ENCODE measurements around the gene PTBP2. TPM values are rescaled to one million over a fixed set of nuclear protein-coding genes. Genes with fewer than 3 reads are reported as not detected.

Gene PTBP2
- total and polyA plus RNA-seq, 2 donors from 2014 or later = 10.5 to 32.8 TPM

- no peak for TF ChIP-seq CTCF (IDR thresholded peaks at IDR 0.05; ENCODE audit: borderline replicate concordance, extremely low read depth, insufficient read depth)
- no peak for DNase-seq
- intact Hi-C loops (cut with DNase I) = no loop called here
- H3K36me3 ChIP-seq (ENCODE audit: control insufficient read depth in 2 of 3, insufficient read depth in 3 of 3, low read length in 3 of 3) = no peaks in the 10 kb centered on the region
- no peaks in the 10 kb centered on the region for H3K27me3 ChIP-seq (ENCODE audit: control insufficient read depth, insufficient read depth, low read length)
- no peak overlapping the region for H3K4me3 ChIP-seq (ENCODE audit: low read length in 3 of 3)
- FAIRE-seq = no peak
- no peaks in the 10 kb centered on the region for H3K4me1 ChIP-seq (ENCODE audit: control insufficient read depth in 2 of 3, insufficient read depth in 2 of 3, low read depth in 1 of 3, low read length in 3 of 3)
- no peak overlapping the region for H3K9ac ChIP-seq (ENCODE audit: low read length in 3 of 3)
- no peak overlapping the region for H3K27ac ChIP-seq (ENCODE audit: low read depth in 2 of 2, low read length in 2 of 2)
- no peaks in the 10 kb centered on the region for H3K9me3 ChIP-seq (ENCODE audit: control insufficient read depth in 2 of 3, insufficient read depth in 1 of 3, low read length in 3 of 3)
Observed at GRCh38 chr1:96834986-96835385, 113.4 kb downstream of the PTBP2 start.

GRCh38 chr1:96837057-96837780 lies 115.6 kb downstream of the PTBP2 start:
- Histone ChIP-seq H3K27me3 (ENCODE audit: control insufficient read depth, insufficient read depth, low read length) (no peaks in the 10 kb centered on the region), H3K36me3 (ENCODE audit: control insufficient read depth in 2 of 3, insufficient read depth in 3 of 3, low read length in 3 of 3) (no peaks in the 10 kb centered on the region), H3K4me3 (ENCODE audit: low read length in 3 of 3) (no peak overlapping the region), H3K9ac (ENCODE audit: low read length in 3 of 3) (no peak overlapping the region), H3K4me1 (ENCODE audit: control insufficient read depth in 2 of 3, insufficient read depth in 2 of 3, low read depth in 1 of 3, low read length in 3 of 3) (no peaks in the 10 kb centered on the region), H3K27ac (ENCODE audit: low read depth in 2 of 2, low read length in 2 of 2) (no peak overlapping the region), H3K9me3 (ENCODE audit: control insufficient read depth in 2 of 3, insufficient read depth in 1 of 3, low read length in 3 of 3) (no peaks in the 10 kb centered on the region)
- intact Hi-C loops (cut with DNase I) = no loop called here
- DNase-seq = no peak
- no peak for FAIRE-seq
- no peak for TF ChIP-seq CTCF (IDR thresholded peaks at IDR 0.05; ENCODE audit: borderline replicate concordance, extremely low read depth, insufficient read depth)

- FAIRE-seq = no peak
- DNase-seq = no peak
- no peak for TF ChIP-seq CTCF (IDR thresholded peaks at IDR 0.05; ENCODE audit: borderline replicate concordance, extremely low read depth, insufficient read depth)
- Histone ChIP-seq H3K9ac (ENCODE audit: low read length in 3 of 3) (no peak overlapping the region), H3K4me3 (ENCODE audit: low read length in 3 of 3) (no peak overlapping the region), H3K4me1 (ENCODE audit: control insufficient read depth in 2 of 3, insufficient read depth in 2 of 3, low read depth in 1 of 3, low read length in 3 of 3) (no peaks in the 10 kb centered on the region), H3K27ac (ENCODE audit: low read depth in 2 of 2, low read length in 2 of 2) (no peak overlapping the region), H3K27me3 (ENCODE audit: control insufficient read depth, insufficient read depth, low read length) (no peaks in the 10 kb centered on the region), H3K36me3 (ENCODE audit: control insufficient read depth in 2 of 3, insufficient read depth in 3 of 3, low read length in 3 of 3) (no peaks in the 10 kb centered on the region), H3K9me3 (ENCODE audit: control insufficient read depth in 2 of 3, insufficient read depth in 1 of 3, low read length in 3 of 3) (no peaks in the 10 kb centered on the region)
- intact Hi-C loops (cut with DNase I) = no loop called here
Observed at GRCh38 chr1:96837781-96838216, 116.2 kb downstream of the PTBP2 start.

Measured in kidney (tissue), 14 donors.